BE2C (cell line): Measurements from ENCODE around the gene KRT4.

Source experiments
- DNase-seq: peaks from one replicate; pipeline ENCODE4 v3.0.0-alpha.2; 2020
- H3K27me3 ChIP-seq: fragments of 250-450 bp; sonication (Bioruptor Pico); 2 replicates; pipeline ENCODE4 v1.5.1; 2020; ENCODE audit warnings: mild to moderate bottlenecking
- H3K36me3 ChIP-seq: fragments of 250-450 bp; sonication (Bioruptor Pico); 2 replicates; pipeline ENCODE4 v1.5.1; 2020; ENCODE audit warnings: mild to moderate bottlenecking
- H3K4me1 ChIP-seq: fragments of 250-450 bp; sonication (Bioruptor Pico); 2 replicates; pipeline ENCODE4 v1.5.1; 2020
- H3K4me3 ChIP-seq: 2 replicates; pipeline ENCODE4 v1.5.1; 2011; ENCODE audit warnings: low read depth, low read length
- H3K9me3 ChIP-seq: fragments of 250-450 bp; sonication (Bioruptor Pico); 2 replicates; pipeline ENCODE4 v1.5.1; 2020
- CTCF ChIP-seq: IDR thresholded peaks from 2 replicates; pipeline ENCODE4 v1.5.1; 2012; ENCODE audit warnings: mild to moderate bottlenecking, low read depth, low read length

The KRT4 gene

GRCh38 chr12:52800259-52800917 lies 13.5 kb downstream of the KRT4 start:
- no peak for TF ChIP-seq CTCF
- no peak for DNase-seq
- H3K4me3 ChIP-seq, result no peak overlapping the region
- no peaks in the 10 kb centered on the region for H3K36me3 ChIP-seq
- H3K27me3 ChIP-seq, result no peaks in the 10 kb centered on the region
- no peaks in the 10 kb centered on the region for H3K4me1 ChIP-seq
- no peaks in the 10 kb centered on the region for H3K9me3 ChIP-seq

GRCh38 chr12:52799505-52800211 lies 14.3 kb downstream of the KRT4 start:
- DNase-seq, result no peak
- no peak for TF ChIP-seq CTCF
- Histone ChIP-seq H3K27me3 (no peaks in the 10 kb centered on the region; the same call in 1 of the 2 replicates), H3K36me3 (no peaks in the 10 kb centered on the region), H3K4me3 (no peak overlapping the region), H3K9me3 (no peaks in the 10 kb centered on the region), H3K4me1 (no peaks in the 10 kb centered on the region)

- Histone ChIP-seq H3K36me3 (no peaks in the 10 kb centered on the region), H3K4me1 (no peaks in the 10 kb centered on the region), H3K4me3 (no peak overlapping the region), H3K27me3 (no peaks in the 10 kb centered on the region; the same call in 1 of the 2 replicates), H3K9me3 (no peaks in the 10 kb centered on the region)
- no peak for TF ChIP-seq CTCF
- no peak for DNase-seq
Observed at GRCh38 chr12:52798671-52799504, 15.0 kb downstream of the KRT4 start.

GRCh38 chr12:52798003-52798670 lies 15.8 kb downstream of the KRT4 start:
- Histone ChIP-seq H3K27me3 (no peaks in the 10 kb centered on the region; the same call in 1 of the 2 replicates), H3K4me3 (no peak overlapping the region), H3K9me3 (no peaks in the 10 kb centered on the region), H3K4me1 (no peaks in the 10 kb centered on the region), H3K36me3 (no peaks in the 10 kb centered on the region)
- no peak for DNase-seq
- no peak for TF ChIP-seq CTCF

- Histone ChIP-seq H3K27me3 (no peaks in the 10 kb centered on the region; the same call in 1 of the 2 replicates), H3K9me3 (no peaks in the 10 kb centered on the region), H3K4me1 (no peaks in the 10 kb centered on the region), H3K4me3 (no peak overlapping the region), H3K36me3 (no peaks in the 10 kb centered on the region)
- TF ChIP-seq CTCF, result no peak
- DNase-seq, result no peak
Observed at GRCh38 chr12:52797529-52797894, 16.4 kb downstream of the KRT4 start.
